ENCODE measurements around the gene CTAGE9.
"Not testable (repeated sequence)": the region's sequence is repeated elsewhere in the genome, so short reads cannot be mapped to it uniquely, and the experiment has no call there.

The CTAGE9 gene, protein sequence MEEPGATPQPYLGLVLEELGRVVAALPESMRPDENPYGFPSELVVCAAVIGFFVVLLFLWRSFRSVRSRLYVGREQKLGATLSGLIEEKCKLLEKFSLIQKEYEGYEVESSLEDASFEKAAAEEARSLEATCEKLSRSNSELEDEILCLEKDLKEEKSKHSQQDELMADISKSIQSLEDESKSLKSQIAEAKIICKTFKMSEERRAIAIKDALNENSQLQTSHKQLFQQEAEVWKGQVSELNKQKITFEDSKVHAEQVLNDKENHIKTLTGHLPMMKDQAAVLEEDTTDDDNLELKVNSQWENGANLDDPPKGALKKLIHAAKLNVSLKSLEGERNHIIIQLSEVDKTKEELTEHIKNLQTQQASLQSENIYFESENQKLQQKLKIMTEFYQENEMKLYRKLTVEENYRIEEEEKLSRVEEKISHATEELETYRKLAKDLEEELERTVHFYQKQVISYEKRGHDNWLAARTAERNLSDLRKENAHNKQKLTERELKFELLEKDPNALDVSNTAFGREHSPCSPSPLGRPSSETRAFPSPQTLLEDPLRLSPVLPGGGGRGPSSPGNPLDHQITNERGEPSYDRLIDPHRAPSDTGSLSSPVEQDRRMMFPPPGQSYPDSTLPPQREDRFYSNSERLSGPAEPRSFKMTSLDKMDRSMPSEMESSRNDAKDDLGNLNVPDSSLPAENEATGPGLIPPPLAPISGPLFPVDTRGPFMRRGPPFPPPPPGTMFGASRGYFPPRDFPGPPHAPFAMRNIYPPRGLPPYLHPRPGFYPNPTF

DNA sequence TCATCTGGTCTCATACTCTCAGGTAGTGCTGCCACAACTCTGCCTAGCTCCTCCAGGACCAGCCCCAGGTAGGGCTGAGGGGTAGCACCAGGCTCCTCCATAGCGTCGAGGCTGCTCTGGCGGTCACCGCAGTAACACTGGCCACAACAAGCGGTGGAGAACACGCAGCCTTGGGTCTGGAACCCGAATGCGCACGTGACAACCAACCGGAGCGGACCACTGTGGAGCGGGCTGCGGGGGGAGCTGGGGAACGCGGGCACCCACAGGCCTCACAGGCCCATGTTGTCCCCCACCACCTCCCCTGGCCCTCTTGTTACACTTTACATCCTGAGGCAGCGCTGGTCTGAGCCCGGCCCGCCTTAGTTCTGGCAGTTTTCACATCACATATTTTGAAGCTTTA is at the start of gene CTAGE9:
TSS of gene CTAGE9 (minus strand) at position 101 of the 400 bp plus-strand sequence. CDS start at position 101, 0 bp downstream.
- not testable (repeated sequence) for DNase-seq (ENCODE audit: low read depth); H3K4me3 ChIP-seq (replicated peaks; ENCODE audit: low read depth, low read length)

DNA sequence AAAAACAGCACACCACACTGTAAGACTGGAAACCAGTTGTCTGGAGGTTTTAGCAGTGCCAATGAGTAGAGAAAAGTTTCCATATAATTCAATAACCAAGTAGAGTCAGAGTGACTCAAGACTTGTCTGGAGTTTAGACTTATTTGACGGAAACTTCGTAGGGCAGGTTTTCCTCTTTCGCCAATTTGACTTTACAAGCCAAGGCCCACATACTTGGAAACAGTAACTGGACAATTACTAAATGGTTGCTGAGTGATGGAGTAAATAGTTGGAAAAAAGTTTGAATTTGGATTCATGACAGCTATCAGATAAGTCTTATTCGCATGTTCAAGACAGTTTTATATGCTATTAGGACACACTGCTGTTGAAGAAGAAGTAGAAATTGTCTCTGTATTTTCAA is 48.1 kb upstream of the CTAGE9 start:
- no peak for DNase-seq (ENCODE audit: low read depth)
- TF ChIP-seq, protein P1, sequence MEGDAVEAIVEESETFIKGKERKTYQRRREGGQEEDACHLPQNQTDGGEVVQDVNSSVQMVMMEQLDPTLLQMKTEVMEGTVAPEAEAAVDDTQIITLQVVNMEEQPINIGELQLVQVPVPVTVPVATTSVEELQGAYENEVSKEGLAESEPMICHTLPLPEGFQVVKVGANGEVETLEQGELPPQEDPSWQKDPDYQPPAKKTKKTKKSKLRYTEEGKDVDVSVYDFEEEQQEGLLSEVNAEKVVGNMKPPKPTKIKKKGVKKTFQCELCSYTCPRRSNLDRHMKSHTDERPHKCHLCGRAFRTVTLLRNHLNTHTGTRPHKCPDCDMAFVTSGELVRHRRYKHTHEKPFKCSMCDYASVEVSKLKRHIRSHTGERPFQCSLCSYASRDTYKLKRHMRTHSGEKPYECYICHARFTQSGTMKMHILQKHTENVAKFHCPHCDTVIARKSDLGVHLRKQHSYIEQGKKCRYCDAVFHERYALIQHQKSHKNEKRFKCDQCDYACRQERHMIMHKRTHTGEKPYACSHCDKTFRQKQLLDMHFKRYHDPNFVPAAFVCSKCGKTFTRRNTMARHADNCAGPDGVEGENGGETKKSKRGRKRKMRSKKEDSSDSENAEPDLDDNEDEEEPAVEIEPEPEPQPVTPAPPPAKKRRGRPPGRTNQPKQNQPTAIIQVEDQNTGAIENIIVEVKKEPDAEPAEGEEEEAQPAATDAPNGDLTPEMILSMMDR (IDR thresholded peaks at IDR 0.05; ENCODE audit: low read length, missing control alignments): no peak

DNA sequence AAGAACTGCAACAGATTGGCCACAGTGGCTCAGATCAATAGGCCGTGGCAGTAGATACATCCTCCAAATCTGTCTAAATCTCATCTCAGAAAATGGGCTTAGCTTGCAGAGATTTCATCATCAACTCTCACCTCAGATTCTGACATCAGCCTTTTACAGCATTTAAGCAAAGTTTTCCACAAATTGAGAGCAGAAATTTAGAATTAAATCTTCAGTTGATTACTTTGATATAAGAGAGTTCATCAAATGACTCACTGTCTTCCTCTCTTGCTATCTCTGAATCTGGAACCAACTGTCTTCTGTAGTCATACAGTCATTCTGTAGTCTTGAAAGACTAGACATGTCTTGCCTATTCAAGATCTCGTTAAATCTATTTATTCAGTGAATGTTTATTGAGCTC is 45.2 kb upstream of the CTAGE9 start:
- TF ChIP-seq, protein P1 (IDR thresholded peaks at IDR 0.05; ENCODE audit: low read length, missing control alignments): no peak
- no peak for DNase-seq (ENCODE audit: low read depth)
- no peak overlapping the region for H3K4me3 ChIP-seq (replicated peaks; ENCODE audit: low read depth, low read length)

More for the DNA sequence above, 48.1 kb upstream of the CTAGE9 start:
- H3K4me3 ChIP-seq (replicated peaks; ENCODE audit: low read depth, low read length): no peak overlapping the region

DNA sequence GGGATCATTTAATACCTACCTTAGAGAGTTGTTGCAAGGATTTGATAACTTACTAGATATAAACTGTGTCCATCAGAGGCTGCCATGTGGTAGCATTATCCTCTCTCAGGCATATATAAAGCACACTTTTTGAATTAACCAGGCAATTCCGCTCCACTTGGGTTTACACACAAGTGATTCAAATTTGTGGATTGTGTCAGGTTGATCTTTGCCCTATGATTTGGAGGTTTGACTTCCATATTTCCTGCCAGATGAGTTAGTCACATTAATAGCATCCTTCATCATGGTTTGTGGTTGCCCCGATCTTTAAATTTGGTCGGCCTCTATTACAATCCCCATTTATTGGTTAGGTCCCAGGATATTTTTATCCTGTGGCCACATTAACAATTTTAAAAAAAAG is 44.8 kb upstream of the CTAGE9 start:
- H3K4me3 ChIP-seq (replicated peaks; ENCODE audit: low read depth, low read length): no peak overlapping the region
- DNase-seq (ENCODE audit: low read depth): peak; percentile 28
- TF ChIP-seq, protein P1 (IDR thresholded peaks at IDR 0.05; ENCODE audit: low read length, missing control alignments): no peak

DNA sequence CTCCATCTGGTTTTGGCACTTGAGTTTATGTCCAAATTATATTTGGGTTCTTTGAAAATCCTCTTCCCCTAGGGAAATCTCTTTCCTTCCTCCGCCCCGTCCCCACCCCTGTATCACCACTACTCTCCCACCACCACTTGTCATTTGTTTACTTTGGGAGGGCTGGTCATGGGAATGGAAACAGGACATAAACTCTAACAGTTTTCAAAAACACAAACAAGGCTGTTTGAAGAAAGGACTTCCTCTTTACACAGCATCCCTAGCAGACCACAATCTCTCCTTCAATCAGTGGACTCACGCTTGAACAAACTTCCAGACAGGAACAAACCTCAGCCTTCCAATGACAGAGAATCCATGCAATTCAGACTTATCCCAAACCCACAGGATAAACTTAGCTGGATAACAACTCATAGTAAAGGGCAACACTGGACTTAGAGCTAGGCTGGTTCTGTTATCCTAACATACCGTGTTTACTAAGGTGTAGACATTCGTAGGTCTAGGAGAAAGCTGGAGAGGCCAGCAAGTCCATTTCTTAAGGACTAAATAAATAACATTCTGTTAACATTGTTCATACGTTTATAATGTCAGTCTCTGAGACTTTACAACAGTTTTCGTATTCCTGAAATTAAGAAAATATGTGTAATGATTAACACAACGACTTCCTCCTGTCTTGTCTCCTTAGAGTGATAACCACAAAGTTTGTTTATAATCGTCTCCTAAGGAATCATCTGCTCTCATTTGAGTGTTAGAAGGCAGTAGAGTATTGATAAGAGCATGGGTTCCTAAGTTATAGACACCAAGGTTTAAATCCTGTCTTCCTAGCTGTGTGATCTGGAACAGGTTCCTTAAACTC is 44.1 kb upstream of the CTAGE9 start:
- no peak overlapping the region for H3K4me3 ChIP-seq (replicated peaks; ENCODE audit: low read depth, low read length)
- TF ChIP-seq, protein P1 (IDR thresholded peaks at IDR 0.05; ENCODE audit: low read length, missing control alignments): no peak
- DNase-seq (ENCODE audit: low read depth): no peak

DNA sequence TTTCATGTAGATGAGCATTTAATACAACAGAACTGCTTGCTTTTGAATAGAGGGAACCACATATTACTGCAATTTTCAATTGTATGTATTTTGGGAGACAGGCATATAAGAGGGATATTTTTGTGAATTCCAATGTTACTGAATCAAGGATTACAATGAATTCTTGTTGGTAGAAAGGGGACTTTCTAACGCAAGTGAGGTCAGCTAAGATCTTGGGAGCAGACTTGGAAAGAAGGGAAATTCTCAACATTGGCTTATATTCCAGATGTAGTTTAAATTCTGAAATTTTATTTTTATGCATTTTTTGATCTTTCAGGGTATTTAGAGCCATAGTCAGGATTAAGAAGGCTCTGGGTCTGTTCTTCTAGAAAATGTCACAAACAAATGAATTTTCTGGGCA is 43.3 kb upstream of the CTAGE9 start:
- TF ChIP-seq, protein P1 (IDR thresholded peaks at IDR 0.05; ENCODE audit: low read length, missing control alignments): no peak
- no peak overlapping the region for H3K4me3 ChIP-seq (replicated peaks; ENCODE audit: low read depth, low read length)
- no peak for DNase-seq (ENCODE audit: low read depth)

DNA sequence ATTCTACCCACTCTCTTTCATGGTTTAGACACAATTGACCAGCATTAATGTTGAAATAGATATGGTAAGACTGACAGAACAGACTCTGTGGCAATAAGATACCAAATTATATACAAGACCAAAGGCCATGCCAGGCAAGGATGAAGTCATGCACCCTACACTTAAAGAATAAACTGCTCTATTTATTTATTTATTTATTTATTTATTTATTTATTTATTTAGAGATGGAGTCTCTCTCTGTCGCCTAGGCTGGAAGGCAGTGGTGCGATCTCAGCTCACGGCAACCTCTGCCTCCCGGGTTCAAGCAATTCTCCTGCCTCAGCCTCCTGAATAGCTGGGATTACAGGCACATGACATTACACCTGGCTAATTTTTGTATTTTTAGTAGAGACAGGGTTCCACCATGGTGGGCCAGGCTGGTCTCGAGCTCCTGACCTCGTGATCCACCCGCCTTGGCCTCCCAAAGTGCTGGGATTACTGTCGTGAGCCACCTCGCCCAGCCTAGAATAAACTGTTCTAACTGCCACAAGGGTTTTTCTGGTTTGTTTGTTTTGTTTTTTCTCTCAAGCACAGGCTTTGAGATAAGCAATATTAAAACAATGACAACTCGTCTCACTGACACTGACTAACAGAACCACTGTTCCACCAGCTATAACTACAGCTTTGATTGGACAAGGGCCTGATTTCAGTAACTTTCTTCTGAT is 40.3 kb upstream of the CTAGE9 start:
- not testable (repeated sequence) for H3K4me3 ChIP-seq (replicated peaks; ENCODE audit: low read depth, low read length); DNase-seq (ENCODE audit: low read depth)
